Lung (tissue), 12 donors: ENCODE results near the gene OR10AD1. TPM values are rescaled to one million over a fixed set of nuclear protein-coding genes. Genes with fewer than 3 reads are reported as not detected.

Source experiments
- ATAC-seq: fragments of 200-7000 bp; cut with Tn5 transposase; one replicate; pipeline ENCODE4 v1.9.1; 2020; ENCODE audit warnings: moderate number of reproducible peaks; ENCODE audit not compliant: insufficient read depth, low FRiP score
- DNase-seq, 3 donors: peaks; one replicate each; pipeline ENCODE4 v3.0.0-alpha.2; 2013 to 2017
- H3K27ac ChIP-seq, 2 donors: one replicate each; pipeline ENCODE4 v1.5.1; 2013; ENCODE audit warnings: mild to moderate bottlenecking in 2 of 2, moderate library complexity in 2 of 2, control low read depth in 1 of 2, inconsistent platforms in 1 of 2, low read depth in 1 of 2, low read length in 1 of 2
- H3K27me3 ChIP-seq, 3 donors: one replicate each; pipeline ENCODE4 v1.5.1; 2013; ENCODE audit warnings: low read length in 2 of 3; ENCODE audit not compliant: control insufficient read depth in 3 of 3, insufficient read depth in 3 of 3
- H3K36me3 ChIP-seq, 4 donors: one replicate each; pipeline ENCODE4 v1.5.1; 2013; ENCODE audit warnings: low read length in 4 of 4, mild to moderate bottlenecking in 1 of 4, moderate library complexity in 1 of 4; ENCODE audit not compliant: control insufficient read depth in 4 of 4, insufficient read depth in 4 of 4
- H3K4me1 ChIP-seq, 5 donors: one replicate each; pipeline ENCODE4 v1.5.1; 2013; ENCODE audit warnings: low read length in 5 of 5, mild to moderate bottlenecking in 2 of 5, moderate library complexity in 1 of 5; ENCODE audit not compliant: control insufficient read depth in 5 of 5, insufficient read depth in 5 of 5
- H3K4me3 ChIP-seq: one replicate; pipeline ENCODE4 v1.5.1; 2013; ENCODE audit warnings: mild to moderate bottlenecking, control low read depth, moderate library complexity
- H3K9ac ChIP-seq, 2 donors: one replicate each; pipeline ENCODE4 v1.5.1; 2013; ENCODE audit warnings: low read length in 2 of 2, control low read depth in 1 of 2; ENCODE audit not compliant: insufficient read depth in 1 of 2
- H3K9me3 ChIP-seq, 4 donors: one replicate each; pipeline ENCODE4 v1.5.1; 2013; ENCODE audit warnings: low read length in 3 of 4, mild to moderate bottlenecking in 1 of 4, moderate library complexity in 1 of 4; ENCODE audit not compliant: control insufficient read depth in 4 of 4, insufficient read depth in 3 of 4
- WGBS, 2 donors: extraction: QIAGEN DNeasy Blood & Tissue Kit; methylation state at CpG; one replicate each; pipeline ENCODE4 v1.1.7; 2013; 5-methylcytosine and 5-hydroxymethylcytosine counted together
- polyA plus RNA-seq, 2 donors: library from polyadenylated mRNA; stranded (reverse); fragments of 200-250 nt; gene quantifications; one replicate each; pipeline ENCODE4 v1.2.1, GENCODE V29; 2013
- total RNA-seq, 2 donors: library from RNA; depleted of rRNA in 1 of 2; stranded (reverse); fragments of >200 nt in 1 of 2; gene quantifications; one replicate each; pipeline ENCODE4 v1.2.1, GENCODE V29; 2014 to 2021
- TF ChIP-seq, protein P1 (sequence below): IDR thresholded peaks from 2 replicates; pipeline ENCODE4 v1.5.1; 2012; ENCODE audit warnings: mild to moderate bottlenecking; ENCODE audit errors: control extremely low read depth, extremely low read depth
- donor health status: control.
- donor health status: control.
- donor health status: Bipolar disorder and iron deficiency.
- donor health status: healthy.
- donor health status: DM: yes; HTN: yes; CAD: no.

The OR10AD1 gene
- total and polyA plus RNA-seq, 4 donors, result not detected

DNA sequence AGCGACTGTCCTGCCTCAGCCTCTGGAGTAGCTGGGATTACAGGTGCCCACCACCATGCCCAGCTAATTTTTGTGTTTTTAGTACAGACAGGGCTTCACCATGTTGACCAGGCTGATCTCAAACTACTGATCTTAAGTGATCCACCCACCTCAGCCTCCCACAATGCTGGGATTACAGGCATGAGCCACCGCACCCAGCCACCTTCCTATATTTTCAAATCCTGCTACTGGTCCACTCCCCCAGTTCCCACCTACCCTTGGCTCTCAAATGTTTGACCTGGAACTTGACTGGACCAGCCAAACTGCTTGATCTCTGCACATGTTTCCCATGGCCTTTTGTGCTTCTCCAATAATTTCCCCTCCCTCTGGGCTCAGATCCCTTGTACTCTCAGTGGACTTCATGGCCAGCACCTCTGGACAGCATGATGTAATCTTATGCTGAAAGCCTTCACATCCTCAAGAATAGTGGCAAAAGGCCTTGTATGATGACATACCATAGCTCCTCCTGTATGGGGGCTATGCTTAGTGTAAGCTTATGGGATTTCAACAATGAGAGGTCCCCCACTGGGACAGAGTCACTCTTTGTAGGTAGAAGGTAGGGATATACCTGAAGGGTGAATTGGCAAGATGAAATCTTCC is 22.1 kb downstream of the OR10AD1 start:
- no peak for DNase-seq
- 94 to 100% methylated on average over 2 of the region's 2 CpGs for WGBS, 2 donors
- ATAC-seq, result no peak

DNA sequence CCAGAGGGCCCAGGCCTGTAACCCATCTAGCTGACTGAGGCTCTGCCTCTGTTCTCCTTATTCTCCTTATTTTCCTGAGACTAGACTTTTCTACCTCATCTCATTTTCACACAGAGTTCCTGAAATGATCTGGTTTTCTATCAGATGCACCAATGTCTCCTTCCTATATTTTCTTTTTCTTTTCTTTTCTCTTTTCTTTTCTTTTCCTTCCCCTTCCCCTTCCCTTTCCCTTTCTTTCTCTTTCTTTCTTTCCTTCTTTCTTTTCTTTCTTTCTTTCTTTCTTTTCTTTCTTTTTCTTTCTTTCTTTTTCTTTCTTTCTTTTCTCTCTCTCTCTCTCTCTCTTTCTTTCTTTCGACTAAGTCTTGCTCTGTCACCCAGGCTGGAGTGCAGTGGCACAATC is 22.7 kb downstream of the OR10AD1 start:
- no peak for ATAC-seq

More for the DNA sequence above, 22.1 kb downstream of the OR10AD1 start:
- H3K36me3 ChIP-seq, result no peaks in the 10 kb centered on the region
- TF ChIP-seq, protein P1, sequence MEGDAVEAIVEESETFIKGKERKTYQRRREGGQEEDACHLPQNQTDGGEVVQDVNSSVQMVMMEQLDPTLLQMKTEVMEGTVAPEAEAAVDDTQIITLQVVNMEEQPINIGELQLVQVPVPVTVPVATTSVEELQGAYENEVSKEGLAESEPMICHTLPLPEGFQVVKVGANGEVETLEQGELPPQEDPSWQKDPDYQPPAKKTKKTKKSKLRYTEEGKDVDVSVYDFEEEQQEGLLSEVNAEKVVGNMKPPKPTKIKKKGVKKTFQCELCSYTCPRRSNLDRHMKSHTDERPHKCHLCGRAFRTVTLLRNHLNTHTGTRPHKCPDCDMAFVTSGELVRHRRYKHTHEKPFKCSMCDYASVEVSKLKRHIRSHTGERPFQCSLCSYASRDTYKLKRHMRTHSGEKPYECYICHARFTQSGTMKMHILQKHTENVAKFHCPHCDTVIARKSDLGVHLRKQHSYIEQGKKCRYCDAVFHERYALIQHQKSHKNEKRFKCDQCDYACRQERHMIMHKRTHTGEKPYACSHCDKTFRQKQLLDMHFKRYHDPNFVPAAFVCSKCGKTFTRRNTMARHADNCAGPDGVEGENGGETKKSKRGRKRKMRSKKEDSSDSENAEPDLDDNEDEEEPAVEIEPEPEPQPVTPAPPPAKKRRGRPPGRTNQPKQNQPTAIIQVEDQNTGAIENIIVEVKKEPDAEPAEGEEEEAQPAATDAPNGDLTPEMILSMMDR, result no peak
- no peak overlapping the region for H3K27ac ChIP-seq
- H3K27me3 ChIP-seq, result peaks cover 0 to 58% (median 49%) of the 10 kb centered on the region in 3 donors
- no peak overlapping the region for H3K4me3 ChIP-seq
- H3K4me1 ChIP-seq, result peaks cover 0 to 11% (median 5%) of the 10 kb centered on the region in 5 donors
- no peaks in the 10 kb centered on the region for H3K9me3 ChIP-seq
- H3K9ac ChIP-seq, result no peak overlapping the region

GRCh38 chr12:48179466-48179865 is 23.6 kb downstream of the OR10AD1 start:
- peaks cover 0 to 19% (median 5%) of the 10 kb centered on the region in 5 donors for H3K4me1 ChIP-seq

More for the DNA sequence above, 22.7 kb downstream of the OR10AD1 start:
- H3K27ac ChIP-seq, result no peak overlapping the region
- H3K4me3 ChIP-seq, result no peak overlapping the region
- TF ChIP-seq, protein P1, result no peak
- H3K9me3 ChIP-seq, result no peaks in the 10 kb centered on the region
- no peak for DNase-seq
- H3K27me3 ChIP-seq, result peaks cover 0 to 52% (median 43%) of the 10 kb centered on the region in 3 donors
- no peaks in the 10 kb centered on the region for H3K36me3 ChIP-seq
- no peak overlapping the region for H3K9ac ChIP-seq
- H3K4me1 ChIP-seq, result peaks cover 0 to 17% (median 5%) of the 10 kb centered on the region in 5 donors
- WGBS, 2 donors, result 83 to 94% methylated on average over 1 of the region's 1 CpG

More at GRCh38 chr12:48179466-48179865, 23.6 kb downstream of the OR10AD1 start:
- TF ChIP-seq, protein P1, result no peak
- H3K36me3 ChIP-seq, result no peaks in the 10 kb centered on the region
- H3K4me3 ChIP-seq, result no peak overlapping the region
- H3K9ac ChIP-seq, result no peak overlapping the region
- DNase-seq (no peak), ATAC-seq (no peak)
- H3K27me3 ChIP-seq, result peaks cover 0 to 44% (median 34%) of the 10 kb centered on the region in 3 donors
- WGBS, 2 donors, result 97 to 98% methylated on average over 1 of the region's 1 CpG
- no peak overlapping the region for H3K27ac ChIP-seq
- no peaks in the 10 kb centered on the region for H3K9me3 ChIP-seq
